ENCODE measurements around the gene TSHR.

Gene TSHR

GRCh38 chr14:80940146-80940545 lies 15.3 kb upstream of the TSHR start:
- Histone ChIP-seq H3F3A (ENCODE audit: control insufficient read depth, insufficient read depth) (0 out of 2 replicates have a peak, but pooled peaks cover 2% of the 10 kb centered on the region), H3K36me3 (ENCODE audit: control insufficient read depth, low read length) (peaks cover 19% of the 10 kb centered on the region), H3K27ac (ENCODE audit: low read depth, low read length) (no peak overlapping the region), H3K9me3 (ENCODE audit: control insufficient read depth, insufficient read depth, low read length) (no peaks in the 10 kb centered on the region), H3K9me2 (replicated peaks; ENCODE audit: control insufficient read depth, low read length) (no peaks in the 10 kb centered on the region), H3K27me3 (ENCODE audit: control insufficient read depth, low read length) (no peaks in the 10 kb centered on the region), H3K4me2 (ENCODE audit: low read length) (peak overlapping the region; percentile 81), H4K20me1 (ENCODE audit: control insufficient read depth, insufficient read depth, low read depth, low read length) (no peaks in the 10 kb centered on the region; the same call in 1 of the 2 replicates), H3K4me1 (ENCODE audit: control insufficient read depth, low read length) (peaks cover 27% of the 10 kb centered on the region), H3K79me2 (ENCODE audit: control insufficient read depth, low read length) (peaks cover 45% of the 10 kb centered on the region), H3K4me3 (ENCODE audit: low read length) (peak overlapping the region; percentile 47)
- no peak for TF ChIP-seq EZH2phosphoT487 (IDR thresholded peaks at IDR 0.05; ENCODE audit: borderline replicate concordance, low read length)
- TF ChIP-seq, protein P1, sequence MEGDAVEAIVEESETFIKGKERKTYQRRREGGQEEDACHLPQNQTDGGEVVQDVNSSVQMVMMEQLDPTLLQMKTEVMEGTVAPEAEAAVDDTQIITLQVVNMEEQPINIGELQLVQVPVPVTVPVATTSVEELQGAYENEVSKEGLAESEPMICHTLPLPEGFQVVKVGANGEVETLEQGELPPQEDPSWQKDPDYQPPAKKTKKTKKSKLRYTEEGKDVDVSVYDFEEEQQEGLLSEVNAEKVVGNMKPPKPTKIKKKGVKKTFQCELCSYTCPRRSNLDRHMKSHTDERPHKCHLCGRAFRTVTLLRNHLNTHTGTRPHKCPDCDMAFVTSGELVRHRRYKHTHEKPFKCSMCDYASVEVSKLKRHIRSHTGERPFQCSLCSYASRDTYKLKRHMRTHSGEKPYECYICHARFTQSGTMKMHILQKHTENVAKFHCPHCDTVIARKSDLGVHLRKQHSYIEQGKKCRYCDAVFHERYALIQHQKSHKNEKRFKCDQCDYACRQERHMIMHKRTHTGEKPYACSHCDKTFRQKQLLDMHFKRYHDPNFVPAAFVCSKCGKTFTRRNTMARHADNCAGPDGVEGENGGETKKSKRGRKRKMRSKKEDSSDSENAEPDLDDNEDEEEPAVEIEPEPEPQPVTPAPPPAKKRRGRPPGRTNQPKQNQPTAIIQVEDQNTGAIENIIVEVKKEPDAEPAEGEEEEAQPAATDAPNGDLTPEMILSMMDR (IDR thresholded peaks at IDR 0.05; ENCODE audit: low read depth, low read length, poor library complexity, severe bottlenecking), result no peak

- no peak for TF ChIP-seq EZH2phosphoT487 (IDR thresholded peaks at IDR 0.05; ENCODE audit: borderline replicate concordance, low read length)
- TF ChIP-seq, protein P1 (IDR thresholded peaks at IDR 0.05; ENCODE audit: low read depth, low read length, poor library complexity, severe bottlenecking), result no peak
- Histone ChIP-seq H3K4me3 (ENCODE audit: low read length) (peak within 1 kb of the TSS; percentile 79), H4K20me1 (ENCODE audit: control insufficient read depth, insufficient read depth, low read depth, low read length) (no peaks in the 10 kb centered on the region), H3K27ac (ENCODE audit: low read depth, low read length) (peak within 1 kb of the TSS; percentile 48), H3K36me3 (ENCODE audit: control insufficient read depth, low read length) (peaks cover 12% of the 10 kb centered on the region), H3K9me3 (ENCODE audit: control insufficient read depth, insufficient read depth, low read length) (no peaks in the 10 kb centered on the region), H3K4me1 (ENCODE audit: control insufficient read depth, low read length) (peaks cover 21% of the 10 kb centered on the region), H3K27me3 (ENCODE audit: control insufficient read depth, low read length) (no peaks in the 10 kb centered on the region), H3K4me2 (ENCODE audit: low read length) (peak within 1 kb of the TSS; percentile 81), H3K79me2 (ENCODE audit: control insufficient read depth, low read length) (peaks cover 32% of the 10 kb centered on the region), H3F3A (ENCODE audit: control insufficient read depth, insufficient read depth) (no peaks in the 10 kb centered on the region), H3K9me2 (replicated peaks; ENCODE audit: control insufficient read depth, low read length) (no peaks in the 10 kb centered on the region)
Observed at GRCh38 chr14:80941241-80942185, 13.9 kb upstream of the TSHR start, which contains the start of gene CEP128. Gene CEP128 (minus strand): TSS chr14:80941738.

DNA sequence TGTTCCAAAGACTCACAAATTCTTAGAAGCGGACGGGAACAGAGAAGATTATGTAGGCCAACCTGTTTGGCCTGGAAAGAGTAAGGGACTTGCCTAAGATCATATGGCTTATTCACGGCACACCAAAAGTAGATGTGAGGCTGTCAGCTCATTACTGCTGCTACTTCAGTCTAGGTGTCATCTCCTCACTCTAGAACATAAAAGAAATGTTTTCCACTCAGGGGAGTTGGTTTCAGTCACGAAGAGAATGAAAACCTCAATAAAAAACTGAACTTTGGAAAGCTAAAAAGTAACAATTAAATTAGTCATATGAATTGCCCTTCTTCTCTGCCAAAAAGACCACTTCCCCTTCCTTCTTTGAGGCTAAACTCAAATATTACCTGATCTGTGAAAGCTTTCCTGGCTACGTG lies 13.2 kb upstream of the TSHR start:
- H3K27me3 ChIP-seq (ENCODE audit: control insufficient read depth, low read length), result no peaks in the 10 kb centered on the region
- no peaks in the 10 kb centered on the region for H3F3A ChIP-seq (ENCODE audit: control insufficient read depth, insufficient read depth)
- H4K20me1 ChIP-seq (ENCODE audit: control insufficient read depth, insufficient read depth, low read depth, low read length), result no peaks in the 10 kb centered on the region
- H3K9me3 ChIP-seq (ENCODE audit: control insufficient read depth, insufficient read depth, low read length), result no peaks in the 10 kb centered on the region
- peak overlapping the region; percentile 79 for H3K4me3 ChIP-seq (ENCODE audit: low read length)
- no peaks in the 10 kb centered on the region for H3K9me2 ChIP-seq (replicated peaks; ENCODE audit: control insufficient read depth, low read length)
- H3K4me1 ChIP-seq (ENCODE audit: control insufficient read depth, low read length), result peaks cover 21% of the 10 kb centered on the region
- peaks cover 10% of the 10 kb centered on the region for H3K36me3 ChIP-seq (ENCODE audit: control insufficient read depth, low read length)
- peak overlapping the region; percentile 48 for H3K27ac ChIP-seq (ENCODE audit: low read depth, low read length)
- TF ChIP-seq, protein P1 (IDR thresholded peaks at IDR 0.05; ENCODE audit: low read depth, low read length, poor library complexity, severe bottlenecking), result no peak
- TF ChIP-seq EZH2phosphoT487 (IDR thresholded peaks at IDR 0.05; ENCODE audit: borderline replicate concordance, low read length), result no peak
- H3K4me2 ChIP-seq (ENCODE audit: low read length), result peak overlapping the region; percentile 81
- H3K79me2 ChIP-seq (ENCODE audit: control insufficient read depth, low read length), result peaks cover 29% of the 10 kb centered on the region

All from DOHH2 (cell line).